ENCODE measurements around the gene HTRA3.

- peak in 1 of 4 experiments; percentile 11 for TF ChIP-seq CTCF (IDR thresholded peaks at IDR 0.05)
- no peak for TF ChIP-seq POLR2A (IDR thresholded peaks at IDR 0.05)
- no peak for TF ChIP-seq POLR2AphosphoS5 (IDR thresholded peaks at IDR 0.05)
Observed at GRCh38 chr4:8269535-8270417, at the start of gene HTRA3.
